ENCODE measurements around the gene DNAJC7.
"Not testable (repeated sequence)": the region's sequence is repeated elsewhere in the genome, so short reads cannot be mapped to it uniquely, and the experiment has no call there.

Gene DNAJC7

GRCh38 chr17:41957031-41957868 is 60.0 kb downstream of the DNAJC7 start:
- no peak for DNase-seq (ENCODE audit: low read depth)

- no peak for DNase-seq (ENCODE audit: low read depth)
Observed at GRCh38 chr17:41956522-41956921, 60.7 kb downstream of the DNAJC7 start.

GRCh38 chr17:41948762-41949460 is 68.3 kb downstream of the DNAJC7 start:
- no peak for DNase-seq (ENCODE audit: low read depth)

GRCh38 chr17:41944943-41945342 is 72.3 kb downstream of the DNAJC7 start:
- no peak for DNase-seq (ENCODE audit: low read depth)

GRCh38 chr17:41943492-41943891 is 73.7 kb downstream of the DNAJC7 start:
- DNase-seq (ENCODE audit: low read depth) = no peak

- no peak for DNase-seq (ENCODE audit: low read depth)
Observed at GRCh38 chr17:41942626-41943373, 74.4 kb downstream of the DNAJC7 start.

GRCh38 chr17:41941168-41941567 is 76.1 kb downstream of the DNAJC7 start:
- DNase-seq (ENCODE audit: low read depth) = no peak

- no peak for DNase-seq (ENCODE audit: low read depth)
Observed at GRCh38 chr17:41939693-41940090, 77.5 kb downstream of the DNAJC7 start.

- no peak for DNase-seq (ENCODE audit: low read depth)
Observed at GRCh38 chr17:41939044-41939692, 78.1 kb downstream of the DNAJC7 start.

GRCh38 chr17:41937970-41938954 is 79.0 kb downstream of the DNAJC7 start:
- no peak for DNase-seq (ENCODE audit: low read depth)

GRCh38 chr17:41935641-41936040 is 81.6 kb downstream of the DNAJC7 start:
- no peak for DNase-seq (ENCODE audit: low read depth)

- no peak for DNase-seq (ENCODE audit: low read depth)
Observed at GRCh38 chr17:41932816-41933389, 84.3 kb downstream of the DNAJC7 start.

GRCh38 chr17:41931715-41932114 is 85.5 kb downstream of the DNAJC7 start:
- DNase-seq (ENCODE audit: low read depth) = not testable (repeated sequence)

- DNase-seq (ENCODE audit: low read depth) = not testable (repeated sequence)
Observed at GRCh38 chr17:41930833-41931156, 86.4 kb downstream of the DNAJC7 start.

GRCh38 chr17:41930009-41930832 is 87.0 kb downstream of the DNAJC7 start, which contains the start of gene ODAD4:
Gene ODAD4 (plus strand): TSS chr17:41930617. CDS start chr17:41930724, 107 bp downstream.
- DNase-seq (ENCODE audit: low read depth) = peak; percentile 93

- DNase-seq (ENCODE audit: low read depth) = no peak
Observed at GRCh38 chr17:41928693-41929251, 88.5 kb downstream of the DNAJC7 start.
